MCF 10A (cell line): Measurements from ENCODE around the gene GATA3. TPM values are rescaled to one million over a fixed set of nuclear protein-coding genes. Genes with fewer than 3 reads are reported as not detected.

Source experiments
- BruUV-seq: library from RNA; stranded (reverse); fragments of 400-500 nt; replicated peaks from 2 replicates; lab custom pipeline; 2021; lab: Mats Ljungman, UMichigan
- CTCF ChIA-PET: fragments of 300-600 bp; sonication (Branson Sonifier 250); formaldehyde crosslinking; extraction: SDS; loops from one replicate; lab custom pipeline; 2021; ENCODE audit warnings: antibody characterized with exemption, inconsistent platforms; lab: Yijun Ruan, JAX
- POLR2A ChIA-PET: fragments of 300-600, 350-650 bp; sonication (Branson Sonifier 250); formaldehyde crosslinking; extraction: SDS; loops from one replicate; lab custom pipeline; 2020; ENCODE audit warnings: antibody characterized with exemption, inconsistent platforms; lab: Yijun Ruan, JAX
- DNase-seq: peaks from one replicate; pipeline ENCODE4 v3.0.0-alpha.2; 2018; ENCODE audit not compliant: unreplicated experiment
- H3K27ac Mint-ChIP-seq: one replicate; pipeline ENCODE4 v1.8.0; 2022; ENCODE audit warnings: mild to moderate bottlenecking, low read depth, mixed read lengths; ENCODE audit not compliant: unreplicated experiment
- H3K27me3 Mint-ChIP-seq: one replicate; pipeline ENCODE4 v1.8.0; 2022; ENCODE audit warnings: mixed read lengths; ENCODE audit not compliant: insufficient read depth, unreplicated experiment
- H3K36me3 Mint-ChIP-seq: one replicate; pipeline ENCODE4 v1.8.0; 2022; ENCODE audit warnings: mild to moderate bottlenecking, moderate library complexity, mixed read lengths; ENCODE audit not compliant: insufficient read depth, unreplicated experiment
- H3K4me1 Mint-ChIP-seq: one replicate; pipeline ENCODE4 v1.8.0; 2022; ENCODE audit warnings: mixed read lengths; ENCODE audit not compliant: insufficient read depth, unreplicated experiment
- H3K4me3 Mint-ChIP-seq: one replicate; pipeline ENCODE4 v1.8.0; 2022; ENCODE audit warnings: mild to moderate bottlenecking, moderate library complexity, mixed read lengths; ENCODE audit not compliant: unreplicated experiment
- H3K9me3 Mint-ChIP-seq: one replicate; pipeline ENCODE4 v1.8.0; 2022; ENCODE audit warnings: mixed read lengths; ENCODE audit not compliant: unreplicated experiment
- CTCF ChIP-seq: fragments of 200-600 bp; IDR thresholded peaks from one replicate; pipeline ENCODE4 v1.8.0; 2022; ENCODE audit warnings: antibody characterized with exemption, mild to moderate bottlenecking; ENCODE audit not compliant: unreplicated experiment
- intact Hi-C: fragments of 100-400 bp; cut with micrococcal nuclease; formaldehyde crosslinking; loops from 2 replicates; pipeline ENCODE4 v1.14.1; 2022
- total RNA-seq: library from RNA; stranded (reverse); gene quantifications from 2 replicates; pipeline ENCODE4 v1.2.3, GENCODE V29; 2022

Gene GATA3
- total RNA-seq, 1 experiment from 2014 or later, result 13.1 TPM

- ChIA-PET POLR2A (no interaction called here), CTCF (no interaction called here)
- Mint-ChIP-seq H3K4me3 (no peak overlapping the region), H3K9me3 (no peaks in the 10 kb centered on the region), H3K27ac (no peak overlapping the region), H3K4me1 (no peaks in the 10 kb centered on the region), H3K27me3 (peaks cover 53% of the 10 kb centered on the region), H3K36me3 (no peaks in the 10 kb centered on the region)
- intact Hi-C loops, result no loop called here
- no peak for TF ChIP-seq CTCF
- no peak for DNase-seq
- BruUV-seq, result no TSS peak
Measured at GRCh38 chr10:8037941-8038894, 16.3 kb upstream of the GATA3 start.

- CTCF ChIA-PET, result no interaction called here
- POLR2A ChIA-PET, result no interaction called here
- no peak overlapping the region for H3K4me3 Mint-ChIP-seq
- H3K36me3 Mint-ChIP-seq, result no peaks in the 10 kb centered on the region
- no peak for DNase-seq
- intact Hi-C loops, result no loop called here
- TF ChIP-seq CTCF, result no peak
- no peak overlapping the region for H3K27ac Mint-ChIP-seq
- no peaks in the 10 kb centered on the region for H3K9me3 Mint-ChIP-seq
- BruUV-seq, result no TSS peak
- H3K27me3 Mint-ChIP-seq, result peaks cover 54% of the 10 kb centered on the region
- H3K4me1 Mint-ChIP-seq, result no peaks in the 10 kb centered on the region
Measured at GRCh38 chr10:8039321-8039881, 15.1 kb upstream of the GATA3 start.

GRCh38 chr10:8040651-8041050 is 13.8 kb upstream of the GATA3 start:
- H3K4me3 Mint-ChIP-seq, result no peak overlapping the region
- TF ChIP-seq CTCF, result no peak
- BruUV-seq, result no TSS peak
- no peaks in the 10 kb centered on the region for H3K36me3 Mint-ChIP-seq
- POLR2A ChIA-PET, result interaction anchor here (0.6 kb wide), 1 partner anchor 1017 kb away, joined by 3 read pairs; no protein-coding TSS in a partner anchor
- intact Hi-C loops, result no loop called here
- peaks cover 4% of the 10 kb centered on the region for H3K4me1 Mint-ChIP-seq
- H3K9me3 Mint-ChIP-seq, result no peaks in the 10 kb centered on the region
- H3K27me3 Mint-ChIP-seq, result peaks cover 54% of the 10 kb centered on the region
- CTCF ChIA-PET, result interaction anchor here (1.1 kb wide), 1 partner anchor 12 kb away, joined by 4 read pairs; no protein-coding TSS in a partner anchor
- no peak for DNase-seq
- no peak overlapping the region for H3K27ac Mint-ChIP-seq
